ENCODE results near the gene RIPOR2.

DNA sequence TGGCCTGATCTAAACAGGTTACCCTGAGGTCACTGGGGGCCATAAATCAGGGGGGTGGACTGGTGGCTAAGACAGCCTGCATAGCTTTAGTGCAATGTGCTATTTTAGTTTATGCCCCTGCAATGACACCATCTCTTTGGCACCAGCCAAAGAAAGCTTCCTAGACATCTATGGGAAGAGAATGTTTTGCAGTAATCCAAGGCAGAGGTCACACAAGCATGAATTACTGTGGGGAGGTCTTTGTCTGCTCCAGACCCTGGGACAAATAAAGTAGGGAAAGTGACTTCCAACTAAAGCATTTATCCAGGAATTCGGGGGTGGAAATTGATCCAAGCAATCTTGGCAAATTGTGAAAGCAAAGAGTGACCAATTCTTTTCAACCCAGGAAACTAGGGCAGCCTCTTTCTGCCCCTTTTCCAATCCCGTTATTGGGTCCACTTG, 5.3 kb downstream of the RIPOR2 start:
- TF ChIP-seq, protein P1, sequence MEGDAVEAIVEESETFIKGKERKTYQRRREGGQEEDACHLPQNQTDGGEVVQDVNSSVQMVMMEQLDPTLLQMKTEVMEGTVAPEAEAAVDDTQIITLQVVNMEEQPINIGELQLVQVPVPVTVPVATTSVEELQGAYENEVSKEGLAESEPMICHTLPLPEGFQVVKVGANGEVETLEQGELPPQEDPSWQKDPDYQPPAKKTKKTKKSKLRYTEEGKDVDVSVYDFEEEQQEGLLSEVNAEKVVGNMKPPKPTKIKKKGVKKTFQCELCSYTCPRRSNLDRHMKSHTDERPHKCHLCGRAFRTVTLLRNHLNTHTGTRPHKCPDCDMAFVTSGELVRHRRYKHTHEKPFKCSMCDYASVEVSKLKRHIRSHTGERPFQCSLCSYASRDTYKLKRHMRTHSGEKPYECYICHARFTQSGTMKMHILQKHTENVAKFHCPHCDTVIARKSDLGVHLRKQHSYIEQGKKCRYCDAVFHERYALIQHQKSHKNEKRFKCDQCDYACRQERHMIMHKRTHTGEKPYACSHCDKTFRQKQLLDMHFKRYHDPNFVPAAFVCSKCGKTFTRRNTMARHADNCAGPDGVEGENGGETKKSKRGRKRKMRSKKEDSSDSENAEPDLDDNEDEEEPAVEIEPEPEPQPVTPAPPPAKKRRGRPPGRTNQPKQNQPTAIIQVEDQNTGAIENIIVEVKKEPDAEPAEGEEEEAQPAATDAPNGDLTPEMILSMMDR (IDR thresholded peaks at IDR 0.05; ENCODE audit: low read depth, low read length), result no peak
- no peak for TF ChIP-seq EZH2phosphoT487 (IDR thresholded peaks at IDR 0.05; ENCODE audit: low read depth)

Measured in OCI-LY3 (cell line).